DMS153 (cell line): ENCODE results near the gene RIPK4.
"Not testable (repeated sequence)": the region's sequence is repeated elsewhere in the genome, so short reads cannot be mapped to it uniquely, and the experiment has no call there.

Source experiments
- DNase-seq: peaks from one replicate; lab custom pipeline; 2025; lab: John Stamatoyannopoulos, UW

Gene RIPK4

GRCh38 chr21:41737651-41738324 lies 29.1 kb downstream of the RIPK4 start:
- DNase-seq: no peak

GRCh38 chr21:41736423-41736822 lies 30.4 kb downstream of the RIPK4 start:
- no peak for DNase-seq

GRCh38 chr21:41733951-41734689 lies 32.7 kb downstream of the RIPK4 start:
- DNase-seq: no peak

- no peak for DNase-seq
These were observed 35.8 kb downstream of the RIPK4 start for GRCh38 chr21:41731081-41731480.

- no peak for DNase-seq
These were observed 36.5 kb downstream of the RIPK4 start for GRCh38 chr21:41730367-41730765.

GRCh38 chr21:41729701-41730366 lies 37.0 kb downstream of the RIPK4 start:
- DNase-seq: no peak

- no peak for DNase-seq
These were observed 38.8 kb downstream of the RIPK4 start for GRCh38 chr21:41727784-41728763.

GRCh38 chr21:41726970-41727783 lies 39.7 kb downstream of the RIPK4 start:
- peak; percentile 43 for DNase-seq

GRCh38 chr21:41726630-41726969 lies 40.3 kb downstream of the RIPK4 start:
- DNase-seq: no peak

GRCh38 chr21:41726058-41726558 lies 40.7 kb downstream of the RIPK4 start:
- no peak for DNase-seq

GRCh38 chr21:41725421-41726031 lies 41.3 kb downstream of the RIPK4 start:
- no peak for DNase-seq

- not testable (repeated sequence) for DNase-seq
These were observed 43.0 kb downstream of the RIPK4 start for GRCh38 chr21:41723835-41724234.

- DNase-seq: no peak
These were observed 44.5 kb downstream of the RIPK4 start for GRCh38 chr21:41722052-41723018.

- DNase-seq: no peak
These were observed 46.6 kb downstream of the RIPK4 start for GRCh38 chr21:41720250-41720649.

GRCh38 chr21:41719691-41720090 lies 47.2 kb downstream of the RIPK4 start:
- no peak for DNase-seq

GRCh38 chr21:41717573-41718330 lies 49.1 kb downstream of the RIPK4 start:
- no peak for DNase-seq

- DNase-seq: no peak
These were observed 50.1 kb downstream of the RIPK4 start for GRCh38 chr21:41716751-41717150.

- no peak for DNase-seq
These were observed 51.1 kb downstream of the RIPK4 start for GRCh38 chr21:41715649-41716281.
